ENCODE results near the gene SF3A2.

The SF3A2 gene

GRCh38 chr19:2270423-2271233 lies 34.0 kb downstream of the SF3A2 start:
- TF ChIP-seq, protein P1, sequence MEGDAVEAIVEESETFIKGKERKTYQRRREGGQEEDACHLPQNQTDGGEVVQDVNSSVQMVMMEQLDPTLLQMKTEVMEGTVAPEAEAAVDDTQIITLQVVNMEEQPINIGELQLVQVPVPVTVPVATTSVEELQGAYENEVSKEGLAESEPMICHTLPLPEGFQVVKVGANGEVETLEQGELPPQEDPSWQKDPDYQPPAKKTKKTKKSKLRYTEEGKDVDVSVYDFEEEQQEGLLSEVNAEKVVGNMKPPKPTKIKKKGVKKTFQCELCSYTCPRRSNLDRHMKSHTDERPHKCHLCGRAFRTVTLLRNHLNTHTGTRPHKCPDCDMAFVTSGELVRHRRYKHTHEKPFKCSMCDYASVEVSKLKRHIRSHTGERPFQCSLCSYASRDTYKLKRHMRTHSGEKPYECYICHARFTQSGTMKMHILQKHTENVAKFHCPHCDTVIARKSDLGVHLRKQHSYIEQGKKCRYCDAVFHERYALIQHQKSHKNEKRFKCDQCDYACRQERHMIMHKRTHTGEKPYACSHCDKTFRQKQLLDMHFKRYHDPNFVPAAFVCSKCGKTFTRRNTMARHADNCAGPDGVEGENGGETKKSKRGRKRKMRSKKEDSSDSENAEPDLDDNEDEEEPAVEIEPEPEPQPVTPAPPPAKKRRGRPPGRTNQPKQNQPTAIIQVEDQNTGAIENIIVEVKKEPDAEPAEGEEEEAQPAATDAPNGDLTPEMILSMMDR (conservative IDR thresholded peaks at IDR 0.05): no peak
- peak overlapping the region; percentile 91 for H3K27ac ChIP-seq

DNA sequence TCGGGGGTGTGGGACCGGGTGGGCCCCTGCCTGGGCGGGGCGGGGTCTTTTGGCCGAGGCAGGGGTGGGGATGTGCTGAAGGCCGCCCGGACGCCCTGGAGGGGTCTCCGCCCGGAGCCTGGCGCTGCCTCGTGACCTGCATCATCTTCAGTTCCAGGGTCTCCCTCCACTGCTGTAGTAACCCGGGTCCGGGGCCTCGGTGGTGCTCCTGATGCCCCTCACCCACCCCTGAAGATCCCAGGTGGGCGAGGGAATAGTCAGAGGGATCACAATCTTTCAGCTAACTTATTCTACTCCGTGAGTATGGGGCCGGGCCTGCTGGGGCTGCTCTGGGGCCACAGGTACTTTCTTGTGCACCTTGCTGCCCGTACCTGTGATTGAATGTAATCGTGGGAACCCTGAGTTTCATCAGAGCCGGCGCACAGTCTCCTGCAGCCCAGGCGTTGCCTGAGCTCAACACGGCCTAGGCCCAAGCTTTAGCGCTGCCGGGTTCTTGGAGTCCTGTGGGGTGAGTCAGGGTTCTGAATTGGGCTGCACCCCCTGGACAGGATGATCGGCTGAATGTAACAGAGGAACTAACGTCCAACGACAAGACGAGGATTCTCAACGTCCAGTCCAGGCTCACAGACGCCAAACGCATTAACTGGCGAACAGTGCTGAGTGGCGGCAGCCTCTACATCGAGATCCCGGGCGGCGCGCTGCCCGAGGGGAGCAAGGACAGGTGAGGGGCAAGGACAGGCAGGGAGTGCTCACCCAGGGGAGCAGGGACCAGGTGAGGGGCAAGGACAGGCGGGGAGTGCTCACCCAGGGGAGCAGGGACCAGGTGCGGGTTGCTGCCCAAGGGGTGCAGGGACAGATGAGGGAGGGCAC lies 34.8 kb downstream of the SF3A2 start:
- TF ChIP-seq, protein P1 (conservative IDR thresholded peaks at IDR 0.05): no peak
- H3K27ac ChIP-seq: peak overlapping the region; percentile 91

GRCh38 chr19:2273356-2274184 lies 36.9 kb downstream of the SF3A2 start:
- H3K27ac ChIP-seq: peak overlapping the region; percentile 91
- TF ChIP-seq, protein P1 (conservative IDR thresholded peaks at IDR 0.05): peak; percentile 97

GRCh38 chr19:2274185-2274711 lies 37.6 kb downstream of the SF3A2 start:
- TF ChIP-seq, protein P1 (conservative IDR thresholded peaks at IDR 0.05): no peak
- H3K27ac ChIP-seq: peak overlapping the region; percentile 91; the same call in 1 of the 2 replicates

- peak overlapping the region; percentile 27 for H3K27ac ChIP-seq
- TF ChIP-seq, protein P1 (conservative IDR thresholded peaks at IDR 0.05): peak; percentile 67
These were observed 38.4 kb downstream of the SF3A2 start for GRCh38 chr19:2274931-2275535.

DNA sequence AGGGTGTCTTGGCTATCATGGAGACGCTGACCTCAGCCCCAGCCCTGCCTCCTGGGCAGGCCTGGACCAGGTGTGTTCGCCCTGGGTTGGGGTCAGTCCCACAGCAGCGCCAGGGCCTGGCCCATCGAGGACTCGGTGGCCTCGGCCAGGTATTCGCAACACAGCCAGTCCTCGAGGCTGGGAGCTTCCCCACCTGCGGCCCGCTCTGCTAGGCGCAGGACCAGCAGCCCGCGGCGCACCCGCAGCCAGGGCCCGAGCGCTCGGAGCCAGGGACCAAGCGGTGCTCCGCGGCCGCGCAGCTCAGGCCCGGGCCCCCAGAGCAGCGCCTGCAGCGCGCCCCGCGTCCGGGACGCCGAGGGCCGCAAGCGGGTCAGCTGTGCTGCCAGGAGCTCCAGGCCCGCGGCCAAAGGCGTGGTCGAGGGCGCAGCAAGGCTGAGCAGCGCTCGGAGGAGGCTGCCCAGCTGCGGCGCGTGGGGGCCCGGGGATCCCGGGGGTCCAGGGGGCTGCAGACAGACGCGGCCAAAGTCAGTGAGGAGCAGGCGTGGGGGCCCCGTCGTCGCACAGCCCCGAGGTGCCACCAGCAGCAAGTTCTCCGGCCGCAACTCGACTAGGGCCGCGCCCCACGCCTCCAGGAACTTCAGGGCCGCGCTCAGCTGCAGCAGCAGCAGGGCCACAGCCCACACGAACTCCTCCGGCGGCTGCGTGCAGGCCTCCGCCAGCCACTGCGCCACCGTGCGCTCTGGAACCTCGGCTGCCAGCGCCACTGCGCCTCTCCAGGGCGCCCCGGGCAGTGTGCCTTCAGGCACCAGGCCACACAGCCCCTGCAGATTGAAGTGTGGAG lies 39.2 kb downstream of the SF3A2 start:
- TF ChIP-seq, protein P1 (conservative IDR thresholded peaks at IDR 0.05): no peak
- H3K27ac ChIP-seq: peak overlapping the region; percentile 27; the same call in 1 of the 2 replicates
